Gastroesophageal sphincter (tissue), 4 donors: ENCODE results near the gene CXorf65. TPM values are rescaled to one million over a fixed set of nuclear protein-coding genes. Genes with fewer than 3 reads are reported as not detected.

Experiments used
- ATAC-seq: fragments of 150-250 bp; one replicate; pipeline ENCODE4 v1.9.1; 2016; ENCODE audit warnings: mild to moderate bottlenecking, moderate library complexity
- H3K27ac ChIP-seq, 4 donors: fragments of 200-600 bp; sonication (generic) in 3 of 4; 1 replicate in 3 of 4; 2 replicates in 1 of 4; pipeline ENCODE4 v1.5.1; 2016 to 2019
- H3K27me3 ChIP-seq: fragments of 200-600 bp; sonication (generic); one replicate; pipeline ENCODE4 v1.5.1; 2019
- H3K36me3 ChIP-seq, 2 donors: fragments of 200-600 bp; sonication (generic); one replicate each; pipeline ENCODE4 v1.5.1; 2019; ENCODE audit warnings: control low read depth in 1 of 2
- H3K4me1 ChIP-seq, 3 donors: fragments of 200-600 bp; sonication (generic); 1 replicate in 2 of 3; 2 replicates in 1 of 3; pipeline ENCODE4 v1.5.1; 2016 to 2019; ENCODE audit warnings: control low read depth in 2 of 3
- H3K4me3 ChIP-seq, 2 donors: fragments of 200-600 bp; sonication (generic); one replicate each; pipeline ENCODE4 v1.5.1; 2019; ENCODE audit warnings: mild to moderate bottlenecking in 1 of 2, moderate library complexity in 1 of 2
- H3K9me3 ChIP-seq, 3 donors: fragments of 200-600 bp; sonication (generic); one replicate each; pipeline ENCODE4 v1.5.1; 2017 to 2019; ENCODE audit warnings: control low read depth in 2 of 3
- EP300 ChIP-seq: sonication (generic); formaldehyde crosslinking; IDR thresholded peaks from one replicate; pipeline ENCODE4 v1.6.1; 2017; ENCODE audit warnings: antibody characterized with exemption, mild to moderate bottlenecking
- POLR2A ChIP-seq, 2 donors: fragments of 450-650 bp; IDR thresholded peaks; one replicate each; pipeline ENCODE4 v1.6.1; 2017; ENCODE audit warnings: antibody characterized with exemption in 2 of 2, mild to moderate bottlenecking in 2 of 2, moderate library complexity in 1 of 2
- POLR2AphosphoS5 ChIP-seq: sonication (generic); formaldehyde crosslinking; IDR thresholded peaks from one replicate; pipeline ENCODE4 v1.6.1; 2017; ENCODE audit warnings: antibody characterized with exemption
- WGBS, 2 donors: methylation state at CpG; one replicate each; pipeline ENCODE4 v1.1.5; 2018; ENCODE audit warnings: low coverage in 1 of 2; 5-methylcytosine and 5-hydroxymethylcytosine counted together
- total RNA-seq, 4 donors: library from RNA; depleted of rRNA; stranded (reverse); fragments of >200 nt; gene quantifications; one replicate each; pipeline ENCODE4 v1.1.0, GENCODE V29; 2016
- TF ChIP-seq, protein P1 (sequence below), 4 experiments: fragments of 200-600 bp in 2 of 4; fragments of 450-650 bp in 2 of 4; sonication (generic) in 1 of 4; IDR thresholded peaks; one replicate each; pipeline ENCODE4 v1.5.1; 2017 to 2019; ENCODE audit warnings: antibody characterized with exemption in 4 of 4, mild to moderate bottlenecking in 2 of 4, moderate library complexity in 2 of 4

CXorf65 gene
- total RNA-seq, 4 donors from 2014 or later: not detected

- ATAC-seq: no peak
- H3K4me1 ChIP-seq: peaks cover 0 to 26% (median 0%) of the 10 kb centered on the region in 3 donors
- H3K27me3 ChIP-seq: no peaks in the 10 kb centered on the region
- TF ChIP-seq POLR2AphosphoS5 (no peak), EP300 (no peak), POLR2A (IDR thresholded peaks at IDR 0.05) (no peak)
- TF ChIP-seq, protein P1, sequence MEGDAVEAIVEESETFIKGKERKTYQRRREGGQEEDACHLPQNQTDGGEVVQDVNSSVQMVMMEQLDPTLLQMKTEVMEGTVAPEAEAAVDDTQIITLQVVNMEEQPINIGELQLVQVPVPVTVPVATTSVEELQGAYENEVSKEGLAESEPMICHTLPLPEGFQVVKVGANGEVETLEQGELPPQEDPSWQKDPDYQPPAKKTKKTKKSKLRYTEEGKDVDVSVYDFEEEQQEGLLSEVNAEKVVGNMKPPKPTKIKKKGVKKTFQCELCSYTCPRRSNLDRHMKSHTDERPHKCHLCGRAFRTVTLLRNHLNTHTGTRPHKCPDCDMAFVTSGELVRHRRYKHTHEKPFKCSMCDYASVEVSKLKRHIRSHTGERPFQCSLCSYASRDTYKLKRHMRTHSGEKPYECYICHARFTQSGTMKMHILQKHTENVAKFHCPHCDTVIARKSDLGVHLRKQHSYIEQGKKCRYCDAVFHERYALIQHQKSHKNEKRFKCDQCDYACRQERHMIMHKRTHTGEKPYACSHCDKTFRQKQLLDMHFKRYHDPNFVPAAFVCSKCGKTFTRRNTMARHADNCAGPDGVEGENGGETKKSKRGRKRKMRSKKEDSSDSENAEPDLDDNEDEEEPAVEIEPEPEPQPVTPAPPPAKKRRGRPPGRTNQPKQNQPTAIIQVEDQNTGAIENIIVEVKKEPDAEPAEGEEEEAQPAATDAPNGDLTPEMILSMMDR (IDR thresholded peaks at IDR 0.05): no peak
- WGBS, 2 donors: 40% methylated on average over 1 of the region's 9 CpGs; no CpG with 5 or more reads in 1 of the 2 donors
- peak overlapping the region; percentile 62 to 72 for H3K4me3 ChIP-seq
- peak overlapping the region in 2 of 4 donors; percentile 81 to 85 for H3K27ac ChIP-seq
- no peaks in the 10 kb centered on the region for H3K9me3 ChIP-seq
- peaks cover 0 to 6% of the 10 kb centered on the region in 2 donors for H3K36me3 ChIP-seq
These were observed 9.8 kb downstream of the CXorf65 start for GRCh38 chrX:71096760-71097032.

GRCh38 chrX:71095981-71096759 is 10.4 kb downstream of the CXorf65 start:
- H3K36me3 ChIP-seq: peaks cover 0 to 4% of the 10 kb centered on the region in 2 donors
- H3K27me3 ChIP-seq: no peaks in the 10 kb centered on the region
- H3K27ac ChIP-seq: peak overlapping the region; percentile 73 to 85 (median 78)

DNA sequence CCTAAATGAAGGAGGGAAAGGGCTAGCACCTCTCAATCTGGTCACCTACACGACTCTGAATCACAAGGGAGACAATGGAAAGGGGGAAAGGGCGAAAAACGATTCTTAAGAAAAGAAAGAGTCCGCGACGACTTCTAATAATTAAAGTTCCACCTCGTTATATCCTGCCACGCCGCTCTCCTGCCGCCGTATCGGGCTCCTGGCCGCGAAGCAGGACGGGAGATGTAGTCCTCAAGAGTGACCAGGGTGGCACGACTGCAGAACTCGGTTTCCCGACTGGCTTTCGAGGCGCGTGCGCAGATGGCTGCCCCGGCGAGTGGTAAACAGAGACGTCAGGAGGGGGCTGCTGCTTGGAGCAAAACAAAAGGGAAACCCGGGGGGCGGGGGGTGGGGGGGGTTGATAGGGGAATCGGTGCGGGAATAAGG is 11.0 kb downstream of the CXorf65 start, which contains the start of gene FOXO4:
FOXO4 (plus strand) TSS at position 297 of the 426 bp plus-strand sequence. CDS start 678 bp downstream, outside the sequence.
- no peaks in the 10 kb centered on the region for H3K27me3 ChIP-seq
- H3K27ac ChIP-seq: peak within 1 kb of the TSS; percentile 73 to 85 (median 78)
- WGBS, 2 donors: 4 to 20% methylated on average over 15 to 22 of the region's 29 CpGs
- H3K36me3 ChIP-seq: no peaks in the 10 kb centered on the region
- H3K4me1 ChIP-seq: peaks cover 0 to 26% (median 0%) of the 10 kb centered on the region in 3 donors
- no peaks in the 10 kb centered on the region for H3K9me3 ChIP-seq
- TF ChIP-seq POLR2AphosphoS5 (no peak), EP300 (no peak), POLR2A (IDR thresholded peaks at IDR 0.05) (no peak)
- TF ChIP-seq, protein P1 (IDR thresholded peaks at IDR 0.05): no peak
- peak; percentile 96 for ATAC-seq
- peak within 1 kb of the TSS; percentile 62 to 72 for H3K4me3 ChIP-seq

More at GRCh38 chrX:71095981-71096759, 10.4 kb downstream of the CXorf65 start:
- H3K4me1 ChIP-seq: peaks cover 0 to 26% (median 0%) of the 10 kb centered on the region in 3 donors
- TF ChIP-seq POLR2AphosphoS5 (no peak), POLR2A (IDR thresholded peaks at IDR 0.05) (no peak), EP300 (no peak)
- TF ChIP-seq, protein P1 (IDR thresholded peaks at IDR 0.05): no peak
- ATAC-seq: peak; percentile 66
- 0 to 31% methylated on average over 10 to 15 of the region's 46 CpGs for WGBS, 2 donors
- H3K4me3 ChIP-seq: peak overlapping the region; percentile 62 to 72
- H3K9me3 ChIP-seq: no peaks in the 10 kb centered on the region

DNA sequence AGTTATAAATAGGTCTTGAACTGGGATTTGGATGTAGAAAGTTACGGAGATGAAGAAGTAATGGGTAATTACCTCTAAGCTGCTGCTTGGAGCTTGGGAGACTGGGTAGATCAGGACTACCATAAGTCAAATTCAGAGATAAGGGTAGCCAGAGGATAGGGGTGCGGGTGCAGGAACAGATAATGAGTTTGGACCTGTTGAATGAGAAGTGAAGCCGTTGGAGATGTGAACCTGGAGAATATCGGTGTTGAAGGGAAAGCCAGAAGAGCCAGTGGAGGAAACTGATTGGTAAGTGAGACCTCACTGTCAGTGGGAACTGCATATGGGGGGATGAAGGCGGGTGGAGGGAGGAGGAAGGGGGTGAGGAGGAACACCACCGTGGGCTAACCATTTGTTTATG is 11.5 kb downstream of the CXorf65 start:
- no peaks in the 10 kb centered on the region for H3K27me3 ChIP-seq
- ATAC-seq: no peak
- no peaks in the 10 kb centered on the region for H3K36me3 ChIP-seq
- TF ChIP-seq POLR2A (IDR thresholded peaks at IDR 0.05) (no peak), EP300 (no peak), POLR2AphosphoS5 (no peak)
- TF ChIP-seq, protein P1 (IDR thresholded peaks at IDR 0.05): no peak
- H3K27ac ChIP-seq: peak overlapping the region in 2 of 4 donors; percentile 73 to 81
- peak overlapping the region; percentile 62 to 72 for H3K4me3 ChIP-seq
- no peaks in the 10 kb centered on the region for H3K9me3 ChIP-seq
- WGBS, 2 donors: 10 to 32% methylated on average over 4 to 6 of the region's 6 CpGs
- H3K4me1 ChIP-seq: peaks cover 0 to 26% (median 0%) of the 10 kb centered on the region in 3 donors
